Body of pancreas (tissue), 4 donors: ENCODE results near the gene TBL1X.

Experiments used
- CTCF ChIP-seq, 7 experiments: fragments of 450-650 bp in 4 of 7; fragments of 200-600 bp in 3 of 7; sonication (generic) in 3 of 7; IDR thresholded peaks; one replicate each; pipeline ENCODE4 v1.5.1; 2016 to 2019; ENCODE audit warnings: antibody characterized with exemption in 7 of 7
- POLR2A ChIP-seq, 3 donors: fragments of 450-650 bp; IDR thresholded peaks; one replicate each; pipeline ENCODE4 v1.6.1; 2016; ENCODE audit warnings: antibody characterized with exemption in 3 of 3, mild to moderate bottlenecking in 2 of 3

GRCh38 chrX:9668537-9668936 lies 203.7 kb downstream of the TBL1X start:
- TF ChIP-seq CTCF (IDR thresholded peaks at IDR 0.05) (no peak), POLR2A (IDR thresholded peaks at IDR 0.05) (no peak)
